Measurements from ENCODE around the gene SLC28A1.

Gene SLC28A1

GRCh38 chr15:84940399-84940798 is 55.9 kb downstream of the SLC28A1 start:
- H3K79me2 ChIP-seq (ENCODE audit: insufficient read depth, low read length), result no peaks in the 10 kb centered on the region
- no peak overlapping the region for H3K9ac ChIP-seq (ENCODE audit: low read length)
- TF ChIP-seq CTCF (IDR thresholded peaks at IDR 0.05; ENCODE audit: insufficient read depth, low read length, poor library complexity, severe bottlenecking) (no peak), EZH2phosphoT487 (conservative IDR thresholded peaks at IDR 0.05; ENCODE audit: low read length) (no peak)
- H3K9me3 ChIP-seq (ENCODE audit: insufficient read depth, low read length), result no peaks in the 10 kb centered on the region
- H2AFZ ChIP-seq (ENCODE audit: low read depth, low read length, severe bottlenecking), result no peak overlapping the region
- no peak overlapping the region for H3K4me2 ChIP-seq (ENCODE audit: low read depth, low read length, poor library complexity, severe bottlenecking)
- H3K27ac ChIP-seq (ENCODE audit: low read depth, low read length), result no peak overlapping the region
- H3K9me2 ChIP-seq (replicated peaks; ENCODE audit: insufficient read depth, low read length), result no peaks in the 10 kb centered on the region
- H3F3A ChIP-seq (ENCODE audit: insufficient read depth), result no peaks in the 10 kb centered on the region
- H4K20me1 ChIP-seq (ENCODE audit: low read depth, low read length), result no peaks in the 10 kb centered on the region
- no peaks in the 10 kb centered on the region for H3K36me3 ChIP-seq (ENCODE audit: low read length)
- H3K4me3 ChIP-seq (ENCODE audit: insufficient read depth, low read length, poor library complexity, severe bottlenecking), result no peak overlapping the region
- H3K27me3 ChIP-seq (ENCODE audit: low read length), result no peaks in the 10 kb centered on the region

GRCh38 chr15:84942456-84942855 is 58.0 kb downstream of the SLC28A1 start:
- TF ChIP-seq CTCF (IDR thresholded peaks at IDR 0.05; ENCODE audit: insufficient read depth, low read length, poor library complexity, severe bottlenecking), result no peak
- no peak for TF ChIP-seq EZH2phosphoT487 (conservative IDR thresholded peaks at IDR 0.05; ENCODE audit: low read length)
- Histone ChIP-seq H3K27me3 (ENCODE audit: low read length) (no peaks in the 10 kb centered on the region), H3F3A (ENCODE audit: insufficient read depth) (no peaks in the 10 kb centered on the region), H3K79me2 (ENCODE audit: insufficient read depth, low read length) (no peaks in the 10 kb centered on the region), H3K4me3 (ENCODE audit: insufficient read depth, low read length, poor library complexity, severe bottlenecking) (no peak overlapping the region), H3K9me3 (ENCODE audit: insufficient read depth, low read length) (no peaks in the 10 kb centered on the region), H4K20me1 (ENCODE audit: low read depth, low read length) (no peaks in the 10 kb centered on the region), H3K4me2 (ENCODE audit: low read depth, low read length, poor library complexity, severe bottlenecking) (no peak overlapping the region), H3K9ac (ENCODE audit: low read length) (no peak overlapping the region), H3K9me2 (replicated peaks; ENCODE audit: insufficient read depth, low read length) (no peaks in the 10 kb centered on the region), H2AFZ (ENCODE audit: low read depth, low read length, severe bottlenecking) (no peak overlapping the region), H3K27ac (ENCODE audit: low read depth, low read length) (no peak overlapping the region), H3K36me3 (ENCODE audit: low read length) (no peaks in the 10 kb centered on the region)

- TF ChIP-seq CTCF (IDR thresholded peaks at IDR 0.05; ENCODE audit: insufficient read depth, low read length, poor library complexity, severe bottlenecking) (no peak), EZH2phosphoT487 (conservative IDR thresholded peaks at IDR 0.05; ENCODE audit: low read length) (no peak)
- no peak overlapping the region for H3K27ac ChIP-seq (ENCODE audit: low read depth, low read length)
- H3K4me3 ChIP-seq (ENCODE audit: insufficient read depth, low read length, poor library complexity, severe bottlenecking), result no peak overlapping the region
- no peaks in the 10 kb centered on the region for H3K36me3 ChIP-seq (ENCODE audit: low read length)
- no peaks in the 10 kb centered on the region for H4K20me1 ChIP-seq (ENCODE audit: low read depth, low read length)
- H3K9me3 ChIP-seq (ENCODE audit: insufficient read depth, low read length), result no peaks in the 10 kb centered on the region
- H3K27me3 ChIP-seq (ENCODE audit: low read length), result no peaks in the 10 kb centered on the region
- no peak overlapping the region for H3K9ac ChIP-seq (ENCODE audit: low read length)
- no peaks in the 10 kb centered on the region for H3F3A ChIP-seq (ENCODE audit: insufficient read depth)
- no peak overlapping the region for H3K4me2 ChIP-seq (ENCODE audit: low read depth, low read length, poor library complexity, severe bottlenecking)
- no peak overlapping the region for H2AFZ ChIP-seq (ENCODE audit: low read depth, low read length, severe bottlenecking)
- no peaks in the 10 kb centered on the region for H3K79me2 ChIP-seq (ENCODE audit: insufficient read depth, low read length)
- H3K9me2 ChIP-seq (replicated peaks; ENCODE audit: insufficient read depth, low read length), result no peaks in the 10 kb centered on the region
Observed at GRCh38 chr15:84944311-84944710, 59.8 kb downstream of the SLC28A1 start.

All from SU-DHL-6 (cell line).